IMR-90 (cell line): ENCODE results near the gene RIPOR3. TPM values are rescaled to one million over a fixed set of nuclear protein-coding genes. Genes with fewer than 3 reads are reported as not detected.
A peak's percentile ranks its signal among the peaks of the same experiment; 100 is the strongest.

Source experiments
- ATAC-seq: fragments of 200-7000 bp; cut with Tn5 transposase; 2 replicates; pipeline ENCODE4 v1.9.1; 2020; ENCODE audit warnings: low read depth, mild to moderate bottlenecking, moderate library complexity
- BruUV-seq: library from RNA; stranded (reverse); fragments of 400-500 nt; replicated peaks from 2 replicates; lab custom pipeline; 2021; lab: Mats Ljungman, UMichigan
- CTCF ChIA-PET: fragments of 300-600 bp; formaldehyde crosslinking; extraction: SDS; loops from one replicate; lab custom pipeline; 2021; ENCODE audit warnings: antibody characterized with exemption; lab: Yijun Ruan, JAX
- POLR2A ChIA-PET: fragments of 300-600 bp; sonication (Branson Sonifier 250); formaldehyde crosslinking; loops from one replicate; lab custom pipeline; 2022; ENCODE audit warnings: antibody characterized with exemption; ENCODE audit not compliant: unreplicated experiment; lab: Charles Lee
- DNase-seq: peaks from one replicate; pipeline ENCODE4 v3.0.0; 2013
- H2AFZ ChIP-seq: replicated peaks from 2 replicates; pipeline ENCODE3; 2013; ENCODE audit warnings: low read length, mild to moderate bottlenecking; ENCODE audit not compliant: poor library complexity
- H2AK5ac ChIP-seq: 2 replicates; pipeline ENCODE4 v1.6.1; 2013; ENCODE audit warnings: low read depth, low read length, inconsistent platforms
- H2AK9ac ChIP-seq: replicated peaks from 2 replicates; pipeline ENCODE3; 2013; ENCODE audit warnings: mild to moderate bottlenecking, low read depth, low read length, moderate library complexity; ENCODE audit not compliant: poor library complexity
- H2BK120ac ChIP-seq: 2 replicates; pipeline ENCODE4 v1.6.1; 2013; ENCODE audit warnings: low read depth, low read length, inconsistent platforms
- H2BK15ac ChIP-seq: 3 replicates; pipeline ENCODE4 v1.6.1; 2013; ENCODE audit warnings: low read depth, low read length, inconsistent platforms
- H2BK20ac ChIP-seq: 2 replicates; pipeline ENCODE4 v1.6.1; 2013; ENCODE audit warnings: low read depth, mild to moderate bottlenecking, inconsistent platforms, low read length, moderate library complexity
- H2BK5ac ChIP-seq: 2 replicates; pipeline ENCODE4 v1.6.1; 2013; ENCODE audit warnings: mild to moderate bottlenecking, low read depth, low read length, inconsistent platforms; ENCODE audit not compliant: poor library complexity, severe bottlenecking
- H3K14ac ChIP-seq: replicated peaks from 2 replicates; pipeline ENCODE4 v1.6.1; 2013; ENCODE audit warnings: low read depth, low read length, inconsistent platforms
- H3K18ac ChIP-seq: 2 replicates; pipeline ENCODE4 v1.6.1; 2013; ENCODE audit warnings: low read depth, low read length, control low read depth
- H3K23ac ChIP-seq: 2 replicates; pipeline ENCODE4 v1.6.1; 2013; ENCODE audit warnings: low read depth, low read length, inconsistent platforms
- H3K27ac ChIP-seq: 2 replicates; pipeline ENCODE4 v1.5.1; 2013; ENCODE audit warnings: mild to moderate bottlenecking, control low read depth, low read length; ENCODE audit not compliant: insufficient read depth
- H3K27me3 ChIP-seq: 2 replicates; pipeline ENCODE4 v1.6.1; 2013; ENCODE audit warnings: low read length; ENCODE audit not compliant: control insufficient read depth, insufficient read depth
- H3K36me3 ChIP-seq: 2 replicates; pipeline ENCODE4 v1.6.1; 2013; ENCODE audit warnings: low read length, mixed read lengths; ENCODE audit not compliant: control insufficient read depth, insufficient read depth
- H3K4ac ChIP-seq: 2 replicates; pipeline ENCODE4 v1.6.1; 2013; ENCODE audit warnings: low read depth, low read length, inconsistent platforms
- H3K4me1 ChIP-seq: 2 replicates; pipeline ENCODE4 v1.6.1; 2013; ENCODE audit warnings: low read length, mixed read lengths; ENCODE audit not compliant: control insufficient read depth, insufficient read depth
- H3K4me2 ChIP-seq: 2 replicates; pipeline ENCODE4 v1.6.1; 2013; ENCODE audit warnings: low read depth, mild to moderate bottlenecking, control low read depth, low read length, moderate library complexity
- H3K4me3 ChIP-seq: 2 replicates; pipeline ENCODE4 v1.5.1; 2013; ENCODE audit warnings: low read depth, mild to moderate bottlenecking, control low read depth, low read length, moderate library complexity; ENCODE audit not compliant: insufficient read depth
- H3K56ac ChIP-seq: 2 replicates; pipeline ENCODE4 v1.6.1; 2013; ENCODE audit warnings: low read length, inconsistent platforms; ENCODE audit not compliant: insufficient read depth; ENCODE audit errors: extremely low read depth
- H3K79me1 ChIP-seq, 2 experiments: 2 replicates each; pipeline ENCODE4 v1.6.1; 2013; ENCODE audit warnings: low read length in 2 of 2, inconsistent platforms in 1 of 2, low read depth in 1 of 2
- H3K9ac ChIP-seq: 2 replicates; pipeline ENCODE4 v1.6.1; 2013; ENCODE audit warnings: low read depth, low read length, control low read depth
- H3K9me1 ChIP-seq: 2 replicates; pipeline ENCODE4 v1.6.1; 2013; ENCODE audit warnings: low read length, inconsistent platforms; ENCODE audit not compliant: insufficient read depth
- H3K9me3 ChIP-seq: 2 replicates; pipeline ENCODE4 v1.6.1; 2013; ENCODE audit warnings: low read length; ENCODE audit not compliant: control insufficient read depth, insufficient read depth
- H4K20me1 ChIP-seq: 2 replicates; pipeline ENCODE4 v1.6.1; 2013; ENCODE audit warnings: low read length, inconsistent platforms; ENCODE audit not compliant: insufficient read depth
- H4K5ac ChIP-seq: 2 replicates; pipeline ENCODE4 v1.6.1; 2013; ENCODE audit warnings: mild to moderate bottlenecking, low read depth, low read length, control low read depth
- H4K8ac ChIP-seq, 2 experiments: 2 replicates each; pipeline ENCODE4 v1.6.1; 2013; ENCODE audit warnings: low read depth in 2 of 2, low read length in 2 of 2, control low read depth in 1 of 2, inconsistent platforms in 1 of 2
- H4K91ac ChIP-seq: 2 replicates; pipeline ENCODE4 v1.6.1; 2013; ENCODE audit warnings: low read depth, low read length, inconsistent platforms; ENCODE audit not compliant: insufficient read depth
- FOS ChIP-seq: fragments of 150-350 bp; IDR thresholded peaks from 2 replicates; pipeline ENCODE4 v1.6.1; 2016; ENCODE audit warnings: low read depth, low read length
- POLR2A ChIP-seq: IDR thresholded peaks from 2 replicates; pipeline ENCODE4 v1.6.1; 2012; ENCODE audit warnings: mild to moderate bottlenecking, low read depth, low read length
- WGBS, 2 experiments: methylation state at CpG; one replicate each; pipeline versions ENCODE4 v1.1.5 to v1.1.7; 2013; ENCODE audit warnings: missing lambda C conversion rate in 2 of 2; ENCODE audit not compliant: insufficient read length in 1 of 2; ENCODE audit errors: extremely low coverage in 2 of 2; 5-methylcytosine and 5-hydroxymethylcytosine counted together
- dilution Hi-C: fragments of 300-500 bp; cut with HindIII; formaldehyde crosslinking; loops from one replicate; pipeline ENCODE4 v1.14.3; 2018; ENCODE audit warnings: low sequenced_read_pairs; ENCODE audit not compliant: unreplicated experiment
- in situ Hi-C: fragments of 300-500 bp; cut with MboI; formaldehyde crosslinking; loops from 3 replicates; pipeline ENCODE4 v1.14.3; 2019; ENCODE audit warnings: low sequenced_read_pairs, inconsistent platforms, mixed read lengths
- intact Hi-C: fragments of 100-400 bp; cut with micrococcal nuclease; formaldehyde crosslinking; loops from 2 replicates; pipeline ENCODE4 v1.10.0; 2022
- polyA plus RNA-seq, 3 experiments: library from polyadenylated mRNA; depleted of rRNA; stranded (reverse); fragments of >200 nt; gene quantifications; 2 replicates each; pipeline ENCODE4 v1.2.3, GENCODE V29; 2012; ENCODE audit warnings: low replicate concordance in 1 of 3
- total RNA-seq: library from RNA; depleted of rRNA; stranded (reverse); fragments of >200 nt; gene quantifications from 2 replicates; pipeline ENCODE4 v1.2.3, GENCODE V29; 2012

The RIPOR3 gene
- total and polyA plus RNA-seq, 2 of the 4 experiments (the other 2 are of a cell fraction) = 0.54 to 1.7 TPM

- 92% methylated on average over 3 of the region's 10 CpGs; no CpG with 5 or more reads in 1 of the 2 experiments for WGBS, 2 experiments
- H3K23ac ChIP-seq = 0 out of 2 replicates have a peak overlapping the region, but pooled peaks have one; percentile 28
- intact Hi-C loops = no loop called here
- no peaks in the 10 kb centered on the region for H3K9me3 ChIP-seq
- H4K91ac ChIP-seq = peak overlapping the region; percentile 100; the same call in 1 of the 2 replicates
- H3K4me2 ChIP-seq = no peak overlapping the region
- ChIA-PET CTCF (interaction anchor here (0.6 to 2.5 kb wide), 5 partner anchors 9 to 1009 kb away, joined by 3 to 10 read pairs (median 9); no protein-coding TSS in a partner anchor), POLR2A (interaction anchor here (0.9 kb wide), 1 partner anchor 21 kb away, joined by 3 read pairs; no protein-coding TSS in a partner anchor)
- peak overlapping the region; percentile 100 for H2BK120ac ChIP-seq
- H3K4ac ChIP-seq = peak overlapping the region; percentile 100
- no peak overlapping the region for H2AFZ ChIP-seq
- H3K14ac ChIP-seq = peak overlapping the region; percentile 86
- H3K9ac ChIP-seq = peak overlapping the region; percentile 12; the same call in 1 of the 2 replicates
- H3K79me1 ChIP-seq = peaks cover 4 to 51% of the 10 kb centered on the region in 2 experiments; a peak in 3 of 4 replicates
- no TSS peak for BruUV-seq
- no peak for TF ChIP-seq POLR2A
- no peak for TF ChIP-seq FOS
- in situ Hi-C loops = no loop called here
- H4K8ac ChIP-seq = peak overlapping the region; percentile 67 to 99; a peak in 2 of 4 replicates
- H2BK5ac ChIP-seq = no peak overlapping the region
- no peak overlapping the region for H2AK9ac ChIP-seq
- H2AK5ac ChIP-seq = peak overlapping the region; percentile 94
- H3K56ac ChIP-seq = no peak overlapping the region
- no peak overlapping the region for H4K5ac ChIP-seq
- no peaks in the 10 kb centered on the region for H3K27me3 ChIP-seq
- dilution Hi-C loops = no loop called here
- peak overlapping the region; percentile 13 for H3K18ac ChIP-seq
- DNase-seq = no peak
- ATAC-seq = no peak
- no peak overlapping the region for H3K4me3 ChIP-seq
- no peak overlapping the region for H3K27ac ChIP-seq
- peaks cover 15% of the 10 kb centered on the region for H3K9me1 ChIP-seq
- H2BK20ac ChIP-seq = peak overlapping the region; percentile 100; the same call in 1 of the 2 replicates
- no peaks in the 10 kb centered on the region for H4K20me1 ChIP-seq
- peak overlapping the region; percentile 100; the same call in 2 of the 3 replicates for H2BK15ac ChIP-seq
- peaks cover 25% of the 10 kb centered on the region for H3K4me1 ChIP-seq
- H3K36me3 ChIP-seq = no peaks in the 10 kb centered on the region
These were observed 56.3 kb downstream of the RIPOR3 start for GRCh38 chr20:50635014-50635557.
